Lung (tissue), 16 donors: ENCODE results near the gene P2RY6. TPM values are rescaled to one million over a fixed set of nuclear protein-coding genes. Genes with fewer than 3 reads are reported as not detected.
A peak's percentile ranks its signal among the peaks of the same experiment; 100 is the strongest.

Experiments
- ATAC-seq: fragments of 200-7000 bp; cut with Tn5 transposase; one replicate; pipeline ENCODE4 v1.9.1; 2020; ENCODE audit warnings: moderate number of reproducible peaks; ENCODE audit not compliant: insufficient read depth, low FRiP score
- DNase-seq, 3 donors: peaks; one replicate each; pipeline ENCODE4 v3.0.0-alpha.2; 2013 to 2017
- H3K27ac ChIP-seq, 2 donors: one replicate each; pipeline ENCODE4 v1.5.1; 2013; ENCODE audit warnings: mild to moderate bottlenecking in 2 of 2, moderate library complexity in 2 of 2, control low read depth in 1 of 2, inconsistent platforms in 1 of 2, low read depth in 1 of 2, low read length in 1 of 2
- H3K27me3 ChIP-seq, 3 donors: one replicate each; pipeline ENCODE4 v1.5.1; 2013; ENCODE audit warnings: low read length in 2 of 3; ENCODE audit not compliant: control insufficient read depth in 3 of 3, insufficient read depth in 3 of 3
- H3K36me3 ChIP-seq, 4 donors: one replicate each; pipeline ENCODE4 v1.5.1; 2013; ENCODE audit warnings: low read length in 4 of 4, mild to moderate bottlenecking in 1 of 4, moderate library complexity in 1 of 4; ENCODE audit not compliant: control insufficient read depth in 4 of 4, insufficient read depth in 4 of 4
- H3K4me1 ChIP-seq, 5 donors: one replicate each; pipeline ENCODE4 v1.5.1; 2013; ENCODE audit warnings: low read length in 5 of 5, mild to moderate bottlenecking in 2 of 5, moderate library complexity in 1 of 5; ENCODE audit not compliant: control insufficient read depth in 5 of 5, insufficient read depth in 5 of 5
- H3K4me3 ChIP-seq: one replicate; pipeline ENCODE4 v1.5.1; 2013; ENCODE audit warnings: mild to moderate bottlenecking, control low read depth, moderate library complexity
- H3K9ac ChIP-seq, 2 donors: one replicate each; pipeline ENCODE4 v1.5.1; 2013; ENCODE audit warnings: low read length in 2 of 2, control low read depth in 1 of 2; ENCODE audit not compliant: insufficient read depth in 1 of 2
- H3K9me3 ChIP-seq, 4 donors: one replicate each; pipeline ENCODE4 v1.5.1; 2013; ENCODE audit warnings: low read length in 3 of 4, mild to moderate bottlenecking in 1 of 4, moderate library complexity in 1 of 4; ENCODE audit not compliant: control insufficient read depth in 4 of 4, insufficient read depth in 3 of 4
- CTCF ChIP-seq: IDR thresholded peaks from 2 replicates; pipeline ENCODE4 v1.5.1; 2012; ENCODE audit warnings: mild to moderate bottlenecking; ENCODE audit errors: control extremely low read depth, extremely low read depth
- WGBS, 2 donors: extraction: QIAGEN DNeasy Blood & Tissue Kit; methylation state at CpG; one replicate each; pipeline ENCODE4 v1.1.7; 2013; 5-methylcytosine and 5-hydroxymethylcytosine counted together
- long read RNA-seq, 5 donors: transcript quantifications; one replicate each; lab custom pipeline, GENCODE V29; 2026
- polyA plus RNA-seq, 2 donors: library from polyadenylated mRNA; stranded (reverse); fragments of 200-250 nt; gene quantifications; one replicate each; pipeline ENCODE4 v1.2.1, GENCODE V29; 2013
- total RNA-seq, 2 donors: library from RNA; depleted of rRNA in 1 of 2; stranded (reverse); fragments of >200 nt in 1 of 2; gene quantifications; one replicate each; pipeline ENCODE4 v1.2.1, GENCODE V29; 2014 to 2021
- donor health status: control.
- donor health status: control.
- donor health status: Bipolar disorder and iron deficiency.
- donor health status: healthy.
- donor health status: DM: yes; HTN: yes; CAD: no.

The P2RY6 gene
- total RNA-seq = 1 to 10 TPM; 3.1 to 4.2 TPM
- polyA plus RNA-seq = 10 to 100 TPM in 1 of 2 donors, 1 to 10 TPM in 1; 3.0 to 13.0 TPM
- long read RNA-seq, donor 1, partial matches to known transcripts = 0 of 5 reads
- long read RNA-seq, donor 1, other reads (novel, unspliced or antisense) = 0 of 5 reads
- long read RNA-seq, donor 2 = 0 reads
- long read RNA-seq, donor 3 = 0 reads
- long read RNA-seq, donor 4 = 0 reads
- long read RNA-seq, donor 5, partial matches to known transcripts = 0 of 4 reads
- long read RNA-seq, donor 5, other reads (novel, unspliced or antisense) = 0 of 4 reads

GRCh38 chr11:73271936-73272679 is at the start of gene P2RY6:
Gene P2RY6 (plus strand): TSS chr11:73272338. CDS start chr11:73296519, 24,181 bp downstream.
- TF ChIP-seq CTCF = no peak
- H3K4me3 ChIP-seq = no peak within 1 kb of the TSS
- WGBS, 2 donors = 66 to 74% methylated on average over 17 of the region's 17 CpGs
- H3K9ac ChIP-seq = no peak within 1 kb of the TSS
- H3K9me3 ChIP-seq = no peaks in the 10 kb centered on the region
- H3K4me1 ChIP-seq = peaks cover 0 to 18% (median 0%) of the 10 kb centered on the region in 5 donors
- H3K27me3 ChIP-seq = no peaks in the 10 kb centered on the region
- H3K36me3 ChIP-seq = no peaks in the 10 kb centered on the region
- DNase-seq = no peak
- ATAC-seq = peak; percentile 63
- no peak within 1 kb of the TSS for H3K27ac ChIP-seq

GRCh38 chr11:73223998-73224730 is 48.0 kb upstream of the P2RY6 start:
- Histone ChIP-seq H3K9me3 (no peaks in the 10 kb centered on the region), H3K36me3 (no peaks in the 10 kb centered on the region), H3K27me3 (peaks cover 0 to 5% (median 0%) of the 10 kb centered on the region in 3 donors), H3K27ac (no peak overlapping the region), H3K9ac (no peak overlapping the region), H3K4me1 (peaks cover 0 to 27% (median 14%) of the 10 kb centered on the region in 5 donors), H3K4me3 (no peak overlapping the region)
- TF ChIP-seq CTCF = no peak
- peak in 1 of 3 donors; percentile 9 for DNase-seq
- ATAC-seq = no peak
- 53 to 70% methylated on average over 10 of the region's 10 CpGs for WGBS, 2 donors

GRCh38 chr11:73225001-73225686 is 47.0 kb upstream of the P2RY6 start:
- Histone ChIP-seq H3K4me1 (peaks cover 0 to 36% (median 16%) of the 10 kb centered on the region in 5 donors), H3K9me3 (no peaks in the 10 kb centered on the region), H3K27me3 (no peaks in the 10 kb centered on the region), H3K36me3 (no peaks in the 10 kb centered on the region), H3K4me3 (no peak overlapping the region), H3K27ac (peak overlapping the region in 1 of 2 donors; percentile 52), H3K9ac (no peak overlapping the region)
- 56 to 80% methylated on average over 3 of the region's 3 CpGs for WGBS, 2 donors
- TF ChIP-seq CTCF = no peak
- ATAC-seq = no peak
- DNase-seq = peak; percentile 52 to 72 (median 69)
